GM18502 (cell line): ENCODE measurements around the gene PPP4R3B.
"Not testable (repeated sequence)": the region's sequence is repeated elsewhere in the genome, so short reads cannot be mapped to it uniquely, and the experiment has no call there.

Source experiments
- ATAC-seq: cut with Tn5 transposase; IDR thresholded peaks from one replicate; pipeline ENCODE4 v1.9.1; 2021; ENCODE audit warnings: mild to moderate bottlenecking; ENCODE audit not compliant: unreplicated experiment, poor library complexity

PPP4R3B gene

DNA sequence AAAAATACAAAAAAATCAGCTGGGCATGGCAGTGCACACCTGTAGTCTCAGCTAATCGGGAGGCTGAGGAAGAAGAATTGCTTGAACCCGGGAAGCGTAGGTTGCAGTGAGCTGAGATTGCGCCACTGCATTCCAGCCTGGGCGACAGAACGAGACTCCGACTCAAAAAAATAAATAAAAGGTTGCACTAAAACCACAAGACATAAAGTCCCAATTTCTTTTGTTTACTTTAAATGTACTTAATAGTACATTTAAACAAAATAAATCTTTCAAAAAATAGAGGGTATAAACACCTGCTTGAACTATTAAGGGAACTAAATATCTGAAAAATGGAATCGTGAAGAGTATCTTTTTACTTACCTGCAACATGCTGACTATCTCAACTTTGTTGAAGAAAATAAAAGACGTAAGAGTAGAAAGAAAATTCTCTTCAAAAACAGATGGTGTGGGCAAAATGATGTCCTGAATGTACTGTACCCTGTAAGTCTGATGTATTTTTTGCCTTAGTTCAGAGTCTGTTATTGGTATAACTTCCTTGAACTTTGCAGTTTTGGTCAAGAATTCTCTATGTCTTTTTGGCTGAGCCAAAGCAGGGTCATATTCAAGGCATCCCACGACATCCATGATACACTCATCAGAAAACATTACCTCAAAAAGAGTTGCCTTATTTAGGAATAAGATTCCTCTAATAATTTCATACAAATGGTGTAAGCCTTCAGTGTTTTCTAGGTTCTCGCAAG, 19.2 kb downstream of the PPP4R3B start:
- no peak for ATAC-seq

GRCh38 chr2:55596795-55597194, 20.6 kb downstream of the PPP4R3B start:
- not testable (repeated sequence) for ATAC-seq

GRCh38 chr2:55595536-55595935, 21.9 kb downstream of the PPP4R3B start:
- ATAC-seq: no peak

DNA sequence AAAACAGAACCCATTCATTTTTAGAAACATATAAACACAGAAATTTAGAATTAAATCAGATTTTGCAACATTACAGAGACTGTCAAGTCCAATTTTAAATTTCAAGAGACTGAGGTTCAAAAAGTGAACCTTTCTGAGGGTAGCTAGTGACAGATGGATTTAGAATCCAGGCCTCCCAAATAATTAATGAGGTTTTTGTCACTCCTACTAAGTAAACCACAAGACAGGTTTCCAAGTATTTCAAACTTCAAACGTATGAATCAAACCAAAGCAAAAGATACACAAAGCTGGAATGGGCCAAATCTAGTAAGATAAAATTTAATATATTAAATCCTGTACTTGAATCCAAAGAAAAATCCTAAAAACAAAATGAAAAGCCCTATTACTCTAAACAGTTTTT, 25.3 kb downstream of the PPP4R3B start:
- ATAC-seq: no peak

GRCh38 chr2:55590810-55591440, 26.5 kb downstream of the PPP4R3B start:
- peak; percentile 83 for ATAC-seq

DNA sequence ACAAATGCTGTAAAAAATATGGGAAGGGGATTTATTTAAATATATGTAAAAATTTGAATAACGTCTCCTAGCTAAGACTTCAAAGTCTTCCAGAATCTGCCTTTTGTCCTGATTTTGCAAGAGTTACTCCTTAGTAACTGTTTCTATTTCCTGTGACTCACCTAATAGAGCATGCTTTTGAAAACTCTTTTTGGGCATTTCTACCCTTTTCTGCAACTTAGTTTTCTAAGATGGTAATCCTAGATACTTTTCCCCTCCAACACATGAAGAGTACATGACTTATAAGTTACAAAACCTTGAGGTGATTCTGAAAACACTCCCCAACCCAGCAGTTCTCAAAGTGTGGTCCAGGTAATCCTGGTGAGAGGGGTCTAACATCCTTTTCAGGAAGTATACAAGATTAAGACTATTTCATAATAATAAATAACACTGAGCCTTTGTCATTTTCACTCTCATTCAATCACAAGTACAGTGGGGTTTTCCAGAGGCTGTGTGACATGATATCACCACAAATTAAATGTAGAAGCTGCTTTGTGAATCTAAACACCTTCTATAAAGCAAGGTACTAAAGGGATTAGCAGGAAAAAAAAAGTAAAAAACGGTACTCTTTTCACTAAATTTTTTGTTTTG, 31.9 kb downstream of the PPP4R3B start:
- ATAC-seq: no peak

DNA sequence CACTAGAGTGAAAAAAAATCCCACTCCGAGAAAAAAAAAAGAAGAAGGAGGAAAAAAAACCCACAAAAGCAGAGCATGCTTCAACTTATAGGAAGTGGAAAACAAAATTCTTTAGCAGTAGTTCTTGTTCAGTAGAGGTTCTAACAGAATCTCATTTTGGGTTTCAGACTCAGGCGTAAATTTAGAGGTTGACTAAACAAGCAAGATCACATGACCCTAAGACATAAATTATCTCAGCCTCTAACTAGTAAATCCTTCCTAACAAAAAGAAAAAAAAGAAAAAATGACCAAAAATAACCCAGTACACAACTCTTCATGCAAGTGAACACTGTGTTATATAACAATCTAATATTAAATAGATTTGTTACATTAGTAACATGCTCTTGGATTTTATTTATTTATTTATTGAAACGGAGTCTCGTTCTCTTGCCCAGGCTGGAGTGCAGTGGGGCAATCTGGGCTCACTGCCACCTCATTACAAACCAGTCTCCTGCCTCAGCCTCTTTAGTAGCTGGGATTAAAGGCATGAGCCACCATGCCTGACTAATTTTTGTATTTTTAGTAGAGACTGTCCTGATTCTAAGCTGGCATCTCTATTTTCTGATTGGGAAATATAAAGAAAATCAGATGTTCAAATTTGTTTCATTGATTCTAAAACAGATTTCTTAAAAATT, 35.4 kb downstream of the PPP4R3B start:
- ATAC-seq: no peak

- ATAC-seq: no peak
Observed at GRCh38 chr2:55581435-55581834, 36.0 kb downstream of the PPP4R3B start.

DNA sequence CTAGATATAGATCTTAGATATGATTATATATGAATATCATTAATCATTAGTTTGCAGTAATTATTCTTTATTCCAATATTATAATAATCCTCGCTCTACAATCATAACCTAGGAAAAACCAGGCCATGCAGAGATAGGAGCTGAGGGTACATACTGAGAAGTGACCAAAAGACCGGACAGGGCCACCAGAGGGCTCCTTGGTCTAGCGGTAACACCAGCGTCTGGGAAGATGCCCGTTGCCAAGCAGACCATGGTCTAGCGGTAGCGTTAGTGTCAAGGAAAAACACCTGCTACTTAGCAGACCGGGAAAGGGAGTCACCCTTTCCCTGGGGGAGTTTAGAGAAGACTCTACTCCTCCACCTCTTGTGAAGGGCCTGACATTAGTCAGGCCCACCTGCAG, 48.4 kb downstream of the PPP4R3B start:
- not testable (repeated sequence) for ATAC-seq

DNA sequence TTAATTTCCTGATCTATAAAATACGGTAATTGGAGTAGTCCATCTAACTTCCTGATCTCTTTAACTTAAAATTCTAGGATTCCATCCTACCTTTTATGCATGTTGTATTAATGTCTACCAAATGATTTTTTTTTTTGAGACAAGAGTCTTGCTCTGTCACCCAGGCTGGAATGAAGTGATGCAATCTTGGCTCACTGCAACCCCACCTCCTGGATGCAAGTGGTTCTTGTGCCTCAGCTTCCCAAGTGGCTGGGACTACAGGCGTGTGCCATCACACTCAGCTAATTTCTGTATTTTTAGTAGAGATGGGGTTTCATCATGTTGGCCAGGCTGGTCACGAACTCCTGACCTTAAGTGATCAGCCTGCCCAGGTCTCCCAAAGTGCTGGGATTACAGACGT, 50.1 kb downstream of the PPP4R3B start:
- no peak for ATAC-seq

GRCh38 chr2:55565613-55566012, 51.8 kb downstream of the PPP4R3B start:
- ATAC-seq: no peak

- no peak for ATAC-seq
Observed at GRCh38 chr2:55560855-55561254, 56.6 kb downstream of the PPP4R3B start.

- no peak for ATAC-seq
Observed at GRCh38 chr2:55556809-55557208, 60.6 kb downstream of the PPP4R3B start.

GRCh38 chr2:55555977-55556376, 61.4 kb downstream of the PPP4R3B start:
- no peak for ATAC-seq

- no peak for ATAC-seq
Observed at GRCh38 chr2:55553321-55553720, 64.1 kb downstream of the PPP4R3B start.

DNA sequence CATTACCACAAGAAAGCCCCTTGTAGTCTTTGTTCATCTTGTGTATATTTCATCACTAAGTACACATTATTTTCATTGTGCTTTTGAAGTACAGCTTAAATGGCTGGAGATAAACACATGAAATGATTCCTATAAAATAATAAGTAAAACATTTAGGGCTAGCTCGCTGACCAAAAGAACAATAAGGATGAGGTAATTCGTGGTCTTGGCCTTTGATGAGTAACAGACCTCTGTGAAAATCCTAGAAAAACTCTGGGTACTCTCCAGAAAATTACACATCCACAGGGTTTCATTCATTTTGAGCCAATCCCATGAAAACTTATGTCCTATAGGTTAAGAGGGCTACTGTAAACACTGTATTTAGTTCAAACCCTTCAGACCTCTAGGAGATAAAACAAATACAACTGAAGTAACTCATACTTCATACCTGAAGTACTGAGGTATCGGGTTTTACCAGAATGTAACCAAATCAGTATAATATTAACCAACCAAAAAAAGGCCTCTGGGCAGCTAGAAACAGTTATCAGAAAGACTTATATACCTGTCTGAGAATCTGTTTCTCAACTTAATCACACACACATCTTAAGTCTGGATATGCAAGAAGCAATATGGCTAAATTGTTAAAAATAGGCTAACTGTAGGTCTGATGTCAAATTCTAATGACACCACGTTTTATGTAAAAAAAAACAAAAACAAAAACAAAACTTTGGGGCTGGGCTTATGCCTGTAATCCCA, 66.9 kb downstream of the PPP4R3B start:
- no peak for ATAC-seq

GRCh38 chr2:55547679-55548078, 69.7 kb downstream of the PPP4R3B start:
- not testable (repeated sequence) for ATAC-seq

- no peak for ATAC-seq
Observed at GRCh38 chr2:55547001-55547400, 70.4 kb downstream of the PPP4R3B start.

DNA sequence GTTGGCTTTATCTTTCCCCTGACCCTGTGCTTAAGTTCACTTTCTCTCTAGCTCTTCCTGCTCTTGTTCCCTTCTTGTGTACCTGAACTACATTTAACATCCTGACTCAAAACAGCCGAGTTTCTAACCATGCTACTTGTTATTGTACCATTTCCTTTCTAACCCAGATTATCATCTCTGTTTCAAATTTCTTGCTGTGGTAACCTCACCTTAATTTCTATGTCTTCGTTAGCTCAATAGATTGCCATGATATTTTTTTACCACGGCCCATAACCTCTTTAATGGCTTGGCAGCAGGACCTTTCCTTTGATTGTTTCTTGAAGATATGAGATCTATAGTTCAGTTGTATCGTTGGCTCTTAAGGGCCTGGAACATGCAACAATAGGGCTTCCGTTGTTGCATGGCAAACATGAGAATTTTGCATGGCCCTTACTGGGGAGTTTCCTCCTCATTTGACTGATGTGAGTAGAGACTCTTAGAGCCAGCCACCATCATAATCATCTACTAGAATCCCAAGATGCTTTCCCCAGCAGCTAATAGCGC, 86.8 kb downstream of the PPP4R3B start:
- no peak for ATAC-seq

- ATAC-seq: no peak
Observed at GRCh38 chr2:55526174-55526573, 91.2 kb downstream of the PPP4R3B start.
